Muscle layer of colon (tissue), 2 donors: ENCODE measurements around the gene ING5.
A peak's percentile ranks its signal among the peaks of the same experiment; 100 is the strongest.

Source experiments
- H3K27ac ChIP-seq: one replicate; pipeline ENCODE4 v1.7.0; 2013; ENCODE audit warnings: low read depth, mild to moderate bottlenecking, low read length, moderate library complexity
- H3K27me3 ChIP-seq, 2 donors: one replicate each; pipeline ENCODE4 v1.7.0; 2013; ENCODE audit warnings: low read length in 2 of 2, mild to moderate bottlenecking in 2 of 2; ENCODE audit not compliant: insufficient read depth in 2 of 2, control insufficient read depth in 1 of 2
- H3K36me3 ChIP-seq: one replicate; pipeline ENCODE4 v1.7.0; 2013; ENCODE audit warnings: mild to moderate bottlenecking, low read length; ENCODE audit not compliant: insufficient read depth
- H3K4me1 ChIP-seq: one replicate; pipeline ENCODE4 v1.7.0; 2013; ENCODE audit warnings: mild to moderate bottlenecking, low read length; ENCODE audit not compliant: insufficient read depth
- H3K4me3 ChIP-seq, 2 donors: one replicate each; pipeline ENCODE4 v1.7.0; 2013; ENCODE audit warnings: low read length in 2 of 2, low read depth in 1 of 2, mild to moderate bottlenecking in 1 of 2, moderate library complexity in 1 of 2
- H3K9ac ChIP-seq: one replicate; pipeline ENCODE4 v1.7.0; 2013; ENCODE audit warnings: low read length
- H3K9me3 ChIP-seq: one replicate; pipeline ENCODE4 v1.7.0; 2013; ENCODE audit warnings: mild to moderate bottlenecking, low read length
- donor health status: abdominal sarcoma.
- donor health status: Adenocarcinoma of cecum.

The ING5 gene

DNA sequence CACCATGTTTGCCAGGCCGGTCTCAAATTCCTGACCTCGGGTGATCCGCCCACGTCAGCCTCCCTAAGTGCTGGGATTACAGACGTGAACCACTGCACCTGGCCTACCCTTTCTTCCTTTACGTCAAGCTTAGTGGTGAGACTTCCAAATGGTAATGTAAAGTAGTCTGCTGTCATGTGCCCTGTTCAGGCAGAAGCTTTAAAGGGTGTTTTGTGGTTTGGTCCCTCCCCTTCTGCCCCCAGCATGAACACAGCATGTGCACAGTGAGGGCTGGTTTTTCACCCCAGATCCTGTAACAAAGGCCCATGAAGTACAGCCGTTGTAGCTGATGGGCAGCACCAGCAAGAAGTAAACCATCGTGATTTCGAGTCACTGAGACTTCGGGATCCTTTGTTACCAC, 12.5 kb upstream of the ING5 start:
- Histone ChIP-seq H3K4me3 (no peak overlapping the region), H3K9ac (no peak overlapping the region), H3K4me1 (peaks cover 18% of the 10 kb centered on the region), H3K36me3 (peaks cover 7% of the 10 kb centered on the region), H3K9me3 (no peaks in the 10 kb centered on the region), H3K27ac (no peak overlapping the region), H3K27me3 (no peaks in the 10 kb centered on the region)

GRCh38 chr2:241690202-241690717, 11.6 kb upstream of the ING5 start:
- Histone ChIP-seq H3K4me3 (no peak overlapping the region), H3K27ac (no peak overlapping the region), H3K36me3 (peaks cover 7% of the 10 kb centered on the region), H3K27me3 (no peaks in the 10 kb centered on the region), H3K9me3 (no peaks in the 10 kb centered on the region), H3K4me1 (peaks cover 18% of the 10 kb centered on the region), H3K9ac (no peak overlapping the region)

- no peak overlapping the region for H3K9ac ChIP-seq
- H3K4me1 ChIP-seq = peaks cover 10% of the 10 kb centered on the region
- peaks cover 7% of the 10 kb centered on the region for H3K36me3 ChIP-seq
- H3K27ac ChIP-seq = no peak overlapping the region
- H3K4me3 ChIP-seq = no peak overlapping the region
- no peaks in the 10 kb centered on the region for H3K27me3 ChIP-seq
- H3K9me3 ChIP-seq = no peaks in the 10 kb centered on the region
These were observed 9.4 kb upstream of the ING5 start for GRCh38 chr2:241692448-241692847.

DNA sequence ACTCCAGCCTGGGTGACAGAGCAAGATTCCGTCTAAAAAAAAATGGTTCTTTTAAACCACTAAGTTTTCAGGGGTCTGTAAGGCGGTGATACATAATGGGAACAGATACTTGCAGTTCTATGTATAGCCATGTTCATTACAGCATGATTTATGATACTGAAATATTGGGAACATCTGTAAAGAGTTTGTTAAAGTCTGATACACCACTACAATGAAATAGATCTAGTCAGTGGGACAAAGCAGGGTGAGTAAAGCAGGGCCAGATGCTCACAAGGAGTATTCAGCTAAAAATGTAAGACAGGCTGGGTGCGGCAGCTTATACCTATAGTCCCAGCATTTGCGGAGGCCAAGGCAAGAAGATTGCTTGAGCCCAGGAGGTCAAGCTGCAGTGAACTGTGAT, 6.2 kb upstream of the ING5 start:
- H3K9ac ChIP-seq = no peak overlapping the region
- H3K4me3 ChIP-seq = no peak overlapping the region

GRCh38 chr2:241701149-241701398, 765 bp upstream of the ING5 start:
- no peaks in the 10 kb centered on the region for H3K27me3 ChIP-seq
- peak overlapping the region; percentile 60 to 89 for H3K4me3 ChIP-seq
- peaks cover 6% of the 10 kb centered on the region for H3K36me3 ChIP-seq
- H3K9me3 ChIP-seq = no peaks in the 10 kb centered on the region
- H3K27ac ChIP-seq = peak overlapping the region; percentile 68
- no peak overlapping the region for H3K9ac ChIP-seq
- H3K4me1 ChIP-seq = peaks cover 8% of the 10 kb centered on the region

More for the DNA sequence above, 6.2 kb upstream of the ING5 start:
- Histone ChIP-seq H3K27me3 (no peaks in the 10 kb centered on the region), H3K9me3 (no peaks in the 10 kb centered on the region), H3K4me1 (no peaks in the 10 kb centered on the region), H3K27ac (no peak overlapping the region), H3K36me3 (no peaks in the 10 kb centered on the region)

DNA sequence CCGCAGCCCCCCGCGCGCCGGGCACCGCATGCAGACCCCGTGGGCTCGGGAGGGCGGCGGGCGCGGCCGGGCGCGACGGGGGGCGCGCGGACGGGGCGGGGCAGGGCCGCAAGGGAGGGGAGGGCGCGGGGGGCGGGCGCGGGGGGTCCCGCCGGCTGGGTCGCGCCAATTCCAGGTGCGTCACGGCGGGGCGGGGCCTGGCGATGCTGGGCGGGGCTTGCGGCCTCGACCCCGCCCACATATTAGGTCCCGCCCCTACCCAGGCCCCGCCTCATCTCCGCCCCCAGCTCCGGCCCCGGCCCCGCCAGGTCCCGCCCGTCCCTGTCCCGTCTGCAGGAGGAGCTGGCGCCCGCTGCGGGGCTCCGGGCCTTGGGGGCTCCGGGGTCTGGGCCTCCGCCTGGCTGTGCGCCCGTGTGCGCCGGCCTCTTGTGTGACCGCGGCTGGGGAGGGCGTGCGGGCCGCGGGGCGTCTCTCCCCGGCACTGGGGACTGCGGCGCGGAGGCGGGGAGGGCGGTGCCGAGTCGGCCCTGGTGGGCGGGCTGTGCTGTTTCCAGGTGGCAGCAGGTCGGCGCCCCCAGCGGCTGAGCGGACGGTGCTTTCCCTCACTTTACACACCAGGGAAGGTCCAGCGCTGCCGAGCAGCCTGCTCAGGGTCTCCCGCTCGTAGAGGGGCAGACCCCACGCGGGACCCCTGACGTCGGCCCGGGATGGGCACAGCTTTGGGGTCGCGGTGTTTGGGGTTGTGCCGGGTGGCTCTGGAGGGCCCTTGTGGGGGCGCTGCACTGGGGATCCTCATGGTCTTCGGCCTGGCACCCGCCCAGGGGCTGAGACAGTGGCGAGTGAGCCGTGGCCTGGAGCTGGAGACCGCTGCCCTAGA, 554 bp downstream of the ING5 start:
- Histone ChIP-seq H3K9ac (peak overlapping the region; percentile 29), H3K36me3 (peaks cover 9% of the 10 kb centered on the region), H3K27me3 (no peaks in the 10 kb centered on the region), H3K27ac (peak overlapping the region; percentile 56), H3K4me1 (peaks cover 8% of the 10 kb centered on the region), H3K9me3 (no peaks in the 10 kb centered on the region), H3K4me3 (peak overlapping the region; percentile 64 to 89)

GRCh38 chr2:241703032-241703604, 1.3 kb downstream of the ING5 start:
- Histone ChIP-seq H3K27ac (peak overlapping the region; percentile 56), H3K9me3 (no peaks in the 10 kb centered on the region), H3K9ac (peak overlapping the region; percentile 29), H3K4me1 (peaks cover 8% of the 10 kb centered on the region), H3K36me3 (peaks cover 14% of the 10 kb centered on the region), H3K27me3 (no peaks in the 10 kb centered on the region), H3K4me3 (peak overlapping the region; percentile 64 to 83)

GRCh38 chr2:241706537-241706936, 4.7 kb downstream of the ING5 start:
- Histone ChIP-seq H3K27me3 (no peaks in the 10 kb centered on the region), H3K4me3 (no peak overlapping the region), H3K27ac (no peak overlapping the region), H3K36me3 (peaks cover 34% of the 10 kb centered on the region), H3K4me1 (peaks cover 8% of the 10 kb centered on the region), H3K9me3 (no peaks in the 10 kb centered on the region), H3K9ac (no peak overlapping the region)

- Histone ChIP-seq H3K4me1 (no peaks in the 10 kb centered on the region), H3K36me3 (peaks cover 49% of the 10 kb centered on the region)
These were observed 7.0 kb downstream of the ING5 start for GRCh38 chr2:241708879-241709278.

DNA sequence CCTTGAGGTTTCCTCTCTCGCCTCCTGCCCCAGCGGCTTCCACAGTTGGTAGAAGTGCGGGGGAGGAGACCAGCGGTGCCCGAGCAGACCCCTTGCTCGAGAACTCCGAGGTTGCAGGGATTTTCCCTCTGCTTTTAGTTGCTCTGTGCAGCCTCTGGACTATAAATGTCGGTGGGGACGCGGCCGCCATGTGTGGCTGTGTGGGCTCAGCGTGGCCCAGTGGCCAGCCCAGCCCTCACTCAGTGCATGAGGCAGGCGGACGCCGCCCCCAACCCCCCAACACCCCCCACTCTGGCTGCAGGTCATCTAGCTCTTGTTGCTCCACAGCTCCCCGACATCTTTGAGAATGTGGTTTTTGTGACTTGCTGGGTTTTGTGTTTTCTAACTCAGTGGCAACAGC, 17.3 kb downstream of the ING5 start:
- H3K9me3 ChIP-seq = no peaks in the 10 kb centered on the region
- no peak overlapping the region for H3K27ac ChIP-seq
- H3K4me1 ChIP-seq = no peaks in the 10 kb centered on the region
- no peak overlapping the region for H3K9ac ChIP-seq
- H3K4me3 ChIP-seq = no peak overlapping the region
- H3K36me3 ChIP-seq = peaks cover 15% of the 10 kb centered on the region
- H3K27me3 ChIP-seq = no peaks in the 10 kb centered on the region

More at GRCh38 chr2:241708879-241709278, 7.0 kb downstream of the ING5 start:
- no peak overlapping the region for H3K27ac ChIP-seq
- H3K9me3 ChIP-seq = no peaks in the 10 kb centered on the region
- no peak overlapping the region for H3K4me3 ChIP-seq
- no peaks in the 10 kb centered on the region for H3K27me3 ChIP-seq
- no peak overlapping the region for H3K9ac ChIP-seq

DNA sequence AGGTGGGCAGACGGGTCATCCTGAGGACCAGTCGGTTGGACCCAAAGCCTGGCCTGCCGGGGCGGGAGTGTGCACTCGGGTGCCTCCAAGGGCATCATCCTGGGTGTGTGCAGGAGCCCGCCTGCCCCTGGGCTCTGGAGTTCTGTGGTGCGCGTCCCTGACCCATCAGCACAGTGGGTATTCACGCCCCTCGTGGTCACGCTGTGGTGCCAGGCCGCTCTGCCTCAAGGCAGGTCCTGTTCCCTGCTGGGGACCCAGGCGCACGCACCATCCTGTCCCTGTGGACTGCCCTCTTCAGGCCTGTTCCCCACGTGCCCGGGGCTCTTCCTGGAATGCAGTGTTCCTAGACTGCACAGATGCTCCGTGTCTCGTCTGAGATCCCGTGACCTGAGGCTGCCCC, 18.3 kb downstream of the ING5 start:
- no peaks in the 10 kb centered on the region for H3K27me3 ChIP-seq
- H3K27ac ChIP-seq = no peak overlapping the region
- H3K4me1 ChIP-seq = no peaks in the 10 kb centered on the region
- H3K4me3 ChIP-seq = no peak overlapping the region
- no peaks in the 10 kb centered on the region for H3K9me3 ChIP-seq
- H3K36me3 ChIP-seq = peaks cover 11% of the 10 kb centered on the region
- no peak overlapping the region for H3K9ac ChIP-seq

DNA sequence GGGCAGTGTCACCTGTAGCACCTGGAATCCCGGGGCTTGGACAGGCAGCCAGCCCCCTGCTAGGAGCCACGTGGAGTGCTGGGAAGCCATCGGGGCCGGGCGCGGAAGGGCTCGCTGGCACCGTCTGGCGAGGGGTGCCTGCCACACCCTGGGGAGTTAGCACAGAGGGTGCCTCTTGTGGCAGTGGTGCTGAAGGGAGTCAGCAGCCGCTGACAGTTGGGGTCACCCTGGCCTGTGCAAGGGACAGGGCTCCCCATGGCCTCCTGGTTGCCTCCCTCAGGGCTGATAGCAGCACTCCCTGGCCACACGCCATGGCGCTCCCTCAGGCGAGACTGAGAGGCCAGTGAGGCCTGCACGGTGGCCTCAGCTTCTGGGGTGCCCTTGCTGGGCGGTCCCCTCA, 18.7 kb downstream of the ING5 start:
- peaks cover 11% of the 10 kb centered on the region for H3K36me3 ChIP-seq
- no peaks in the 10 kb centered on the region for H3K4me1 ChIP-seq
- H3K4me3 ChIP-seq = no peak overlapping the region
- H3K9me3 ChIP-seq = no peaks in the 10 kb centered on the region
- H3K27me3 ChIP-seq = no peaks in the 10 kb centered on the region
- H3K27ac ChIP-seq = no peak overlapping the region
- H3K9ac ChIP-seq = no peak overlapping the region
